DMS153 treated with DMSO at 0.1 percent for 48 hours (cell line): ENCODE data around the gene AK8.
A peak's percentile ranks its signal among the peaks of the same experiment; 100 is the strongest.

Source experiments
- DNase-seq: peaks from one replicate; lab custom pipeline; 2025; ENCODE audit not compliant: unreplicated experiment; lab: John Stamatoyannopoulos, UW

AK8 gene

GRCh38 chr9:132826621-132827365 is 51.3 kb downstream of the AK8 start:
- no peak for DNase-seq

- DNase-seq: no peak
Measured at GRCh38 chr9:132826131-132826530, 52.0 kb downstream of the AK8 start.

DNA sequence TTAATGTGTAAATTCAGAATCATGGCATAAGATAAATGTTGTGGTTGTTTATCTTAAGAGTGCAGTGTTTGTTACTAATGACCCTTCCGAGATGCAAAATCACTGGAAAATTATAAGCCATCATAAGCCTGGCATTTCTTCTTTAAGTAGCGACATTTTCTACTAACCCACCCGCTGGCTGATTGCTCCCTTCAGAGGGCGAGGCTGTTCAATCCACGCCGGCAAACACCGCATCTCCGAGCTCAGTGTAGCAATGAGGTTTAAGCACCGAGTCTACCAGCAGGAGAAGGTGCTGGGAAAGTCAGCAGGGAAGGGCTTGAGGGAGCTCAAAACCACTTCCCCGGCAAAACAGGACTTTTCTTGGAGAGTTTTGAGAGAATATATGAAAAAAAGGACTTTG is 52.7 kb downstream of the AK8 start:
- DNase-seq: no peak

- DNase-seq: no peak
Measured at GRCh38 chr9:132824951-132825350, 53.1 kb downstream of the AK8 start.

DNA sequence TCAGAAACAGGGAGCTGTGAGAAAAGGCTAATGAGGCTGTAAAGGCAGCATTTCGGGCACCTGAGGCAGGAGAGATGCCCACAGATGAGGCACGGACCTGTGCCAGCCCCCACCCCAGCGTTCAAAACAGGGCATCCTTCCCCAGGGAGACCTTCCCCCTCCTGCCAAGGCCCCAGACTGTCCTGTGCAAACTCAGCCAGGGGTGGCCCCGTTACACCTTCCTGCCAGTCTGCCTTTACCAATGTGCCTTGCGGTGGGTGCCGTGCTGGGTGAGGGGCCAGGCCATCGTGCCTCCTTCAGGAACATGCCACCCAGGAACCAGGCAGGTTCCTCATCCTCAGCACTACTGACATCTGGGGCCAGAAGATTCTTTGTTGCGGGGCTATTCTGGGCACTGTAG is 53.9 kb downstream of the AK8 start:
- DNase-seq: no peak

- no peak for DNase-seq
Measured at GRCh38 chr9:132823370-132824145, 54.5 kb downstream of the AK8 start.

- DNase-seq: no peak
Measured at GRCh38 chr9:132820169-132820944, 57.7 kb downstream of the AK8 start.

DNA sequence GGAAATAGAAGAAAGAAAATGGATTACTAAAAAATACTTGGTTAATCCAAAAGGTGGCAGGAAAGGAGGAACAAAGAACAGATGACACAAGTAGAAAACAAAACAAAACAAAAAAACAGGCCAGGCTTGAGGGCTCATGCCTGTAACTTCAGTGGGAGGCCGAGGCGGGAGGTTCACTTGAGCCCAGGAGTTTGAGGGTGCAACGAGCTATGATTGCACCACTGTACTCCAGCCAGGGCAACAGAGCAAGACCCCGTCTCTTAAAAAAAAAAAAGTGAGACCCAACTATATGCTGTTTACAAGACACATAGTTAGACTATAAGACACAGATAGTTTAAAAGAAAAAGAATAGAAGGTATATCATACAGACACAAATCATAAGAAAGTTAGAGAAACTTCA is 59.5 kb downstream of the AK8 start:
- no peak for DNase-seq

- DNase-seq: no peak
Measured at GRCh38 chr9:132814937-132815336, 63.1 kb downstream of the AK8 start.

DNA sequence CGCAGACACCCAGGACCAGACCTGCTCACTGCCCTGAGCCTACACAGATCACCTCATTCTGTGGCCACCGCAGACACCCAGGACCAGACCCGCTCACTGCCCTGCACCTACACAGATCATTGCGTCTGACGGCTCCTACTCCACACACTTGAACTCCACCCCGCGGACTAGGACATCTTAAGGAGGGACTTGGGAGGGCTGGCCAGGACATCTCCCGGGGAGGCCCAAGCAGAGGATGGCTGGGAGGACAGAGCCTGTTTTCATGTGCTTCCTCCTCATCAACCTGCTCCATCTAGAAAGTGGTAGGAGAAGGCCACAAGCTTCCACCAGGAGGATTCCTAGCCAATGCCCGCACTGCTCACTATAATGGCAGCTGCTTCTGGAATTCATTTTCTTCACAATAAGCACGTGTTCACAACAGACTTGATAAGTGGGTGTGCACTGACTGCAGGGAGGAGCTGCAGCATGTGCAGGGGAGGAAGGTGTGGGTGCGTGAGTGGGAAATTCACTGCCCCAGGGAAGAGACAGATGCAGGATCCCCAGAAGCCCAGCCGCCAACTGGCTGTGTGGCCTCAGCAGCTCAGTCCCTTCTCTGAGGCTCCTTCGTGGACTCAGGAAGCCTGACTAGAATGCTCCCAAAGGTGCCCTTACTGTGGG is 64.8 kb downstream of the AK8 start:
- DNase-seq: no peak

DNA sequence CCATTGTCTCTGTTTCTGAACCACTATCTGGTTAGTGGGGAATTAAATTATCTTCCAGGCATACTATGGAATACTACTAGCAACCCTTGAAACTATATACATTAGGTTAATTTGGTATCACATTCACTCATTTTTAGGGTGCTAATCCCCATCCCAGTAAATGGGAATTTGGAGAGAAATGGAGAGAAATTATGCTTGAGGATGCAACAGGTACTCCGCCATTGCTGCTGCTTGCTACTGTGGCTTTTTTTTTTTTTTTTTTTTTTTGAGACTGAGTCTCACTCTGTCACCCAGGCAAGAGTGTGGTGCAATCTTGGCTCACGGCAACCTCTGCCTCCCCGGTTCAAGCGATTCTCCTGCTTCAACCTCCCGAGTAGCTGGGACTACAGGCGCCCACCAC is 66.1 kb downstream of the AK8 start:
- no peak for DNase-seq

GRCh38 chr9:132810314-132810713 is 67.8 kb downstream of the AK8 start:
- no peak for DNase-seq

DNA sequence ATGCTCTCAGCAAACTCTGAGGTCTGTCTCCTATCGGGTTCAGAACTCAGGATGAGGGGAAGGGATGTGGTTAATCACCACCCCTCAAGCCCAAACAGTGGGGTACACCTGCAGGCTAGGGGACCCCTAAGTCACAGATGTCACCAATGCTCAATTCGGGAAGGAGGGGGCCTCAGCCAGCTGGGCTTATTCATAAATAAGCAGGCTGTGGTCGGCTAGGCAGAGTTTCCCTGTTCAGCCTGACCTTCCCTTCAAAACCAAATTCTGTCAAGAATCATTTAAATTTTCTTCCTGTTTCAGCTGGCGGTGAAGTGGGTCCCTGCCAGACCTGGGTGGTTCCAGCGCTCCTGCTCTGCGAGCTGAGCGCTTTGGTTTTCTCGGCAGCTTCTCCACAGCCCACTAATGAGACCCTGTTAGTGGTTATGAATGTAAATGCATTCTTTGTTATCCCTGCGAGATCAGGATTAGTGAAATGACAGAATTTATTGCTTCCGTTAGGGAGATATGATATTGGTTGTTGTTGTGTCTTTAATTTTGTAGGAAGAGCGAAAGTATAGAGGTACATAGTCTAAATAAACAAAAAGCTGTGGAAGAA is 68.3 kb downstream of the AK8 start:
- DNase-seq: no peak

- no peak for DNase-seq
Measured at GRCh38 chr9:132808645-132809044, 69.4 kb downstream of the AK8 start.

GRCh38 chr9:132806723-132807421 is 71.2 kb downstream of the AK8 start:
- no peak for DNase-seq

DNA sequence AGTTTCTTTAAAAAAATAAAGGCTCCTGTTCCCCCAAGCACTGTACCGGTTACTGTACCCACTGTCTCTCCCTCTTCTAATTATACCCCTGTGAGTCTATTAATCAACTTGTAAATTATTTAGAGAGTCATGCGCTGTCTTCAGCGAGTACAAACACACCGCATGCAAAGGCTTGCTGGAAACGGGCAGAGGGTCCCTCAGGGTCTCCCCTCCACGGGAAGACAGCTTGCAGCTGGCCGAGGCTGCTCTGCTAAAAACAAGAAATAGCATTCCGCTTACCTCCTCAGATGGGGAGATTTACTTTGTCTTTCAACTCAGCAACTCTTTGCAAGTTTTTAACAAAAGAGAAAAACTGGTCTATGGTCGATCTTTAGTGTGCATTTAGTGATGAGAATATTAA is 71.8 kb downstream of the AK8 start:
- DNase-seq: no peak

- DNase-seq: peak; percentile 17
Measured at GRCh38 chr9:132804576-132805295, 73.3 kb downstream of the AK8 start.

DNA sequence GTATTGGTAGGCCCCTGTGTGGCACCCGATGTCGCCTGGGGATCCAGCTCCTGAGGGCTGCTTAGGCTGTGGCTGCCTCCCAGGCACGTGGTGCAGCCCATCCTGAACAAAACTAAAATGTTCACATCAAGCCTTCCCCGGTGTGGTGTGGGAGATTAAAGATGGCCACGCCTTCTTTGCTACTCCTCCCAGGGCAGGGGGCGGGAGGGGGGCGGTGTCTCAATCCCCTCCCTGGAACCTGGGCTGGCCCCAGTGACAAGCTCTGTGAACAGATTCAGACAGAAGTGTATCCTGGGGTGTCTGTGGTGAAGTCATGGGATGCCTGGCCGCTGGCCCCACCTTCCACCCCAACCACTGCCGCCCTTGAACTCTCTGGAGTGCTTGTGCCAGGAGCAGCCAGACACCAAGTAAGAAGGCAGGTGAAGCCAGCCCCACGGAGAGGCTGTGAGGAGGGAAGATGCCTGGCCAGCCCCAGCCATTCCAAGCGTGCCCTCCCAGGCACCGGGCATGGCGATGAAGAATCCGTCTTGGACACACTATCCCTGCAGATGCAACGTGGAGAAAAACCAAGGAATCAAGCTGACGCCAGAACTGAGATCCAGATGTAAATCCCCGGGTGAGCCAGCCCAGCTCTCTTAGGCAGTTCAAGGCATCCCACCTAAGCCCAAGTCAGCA is 75.8 kb downstream of the AK8 start:
- no peak for DNase-seq

- DNase-seq: no peak
Measured at GRCh38 chr9:132801659-132802058, 76.4 kb downstream of the AK8 start.
